Gastrocnemius medialis (tissue), 4 donors: ENCODE measurements around the gene C2orf92. TPM values are rescaled to one million over a fixed set of nuclear protein-coding genes. Genes with fewer than 3 reads are reported as not detected.

ENCODE experiments used
- ATAC-seq, 2 donors: fragments of 150-250 bp; one replicate each; pipeline ENCODE4 v1.9.1; 2016
- DNase-seq, 2 donors: peaks; one replicate each; pipeline ENCODE4 v3.0.0-alpha.2; 2019
- H3K27ac ChIP-seq, 4 donors: fragments of 200-600 bp; sonication (generic); 1 replicate in 1 of 4; 2 replicates in 3 of 4; pipeline ENCODE4 v1.5.1; 2016 to 2018; ENCODE audit warnings: mild to moderate bottlenecking in 2 of 4, moderate library complexity in 1 of 4
- H3K27me3 ChIP-seq, 3 donors: fragments of 200-600 bp; sonication (generic) in 2 of 3; 1 replicate in 1 of 3; 2 replicates in 2 of 3; pipeline versions ENCODE4 v1.5.1 to v1.6.0; 2016 to 2019; ENCODE audit warnings: mild to moderate bottlenecking in 1 of 3, moderate library complexity in 1 of 3
- H3K36me3 ChIP-seq, 2 donors: fragments of 200-600 bp; sonication (generic) in 1 of 2; one replicate each; pipeline ENCODE4 v1.5.1; 2017 to 2018
- H3K4me1 ChIP-seq, 2 donors: fragments of 200-600 bp; sonication (generic) in 1 of 2; one replicate each; pipeline ENCODE4 v1.5.1; 2016 to 2017; ENCODE audit warnings: mild to moderate bottlenecking in 2 of 2
- H3K4me3 ChIP-seq, 4 donors: fragments of 200-600 bp; sonication (generic) in 3 of 4; 1 replicate in 1 of 4; 2 replicates in 3 of 4; pipeline ENCODE4 v1.5.1; 2016 to 2019; ENCODE audit warnings: mild to moderate bottlenecking in 2 of 4
- H3K9me3 ChIP-seq, 3 donors: fragments of 200-600 bp; sonication (generic) in 2 of 3; 1 replicate in 1 of 3; 2 replicates in 2 of 3; pipeline ENCODE4 v1.5.1; 2016 to 2019
- CTCF ChIP-seq, 5 experiments: fragments of 450-650 bp in 3 of 5; fragments of 200-600 bp in 2 of 5; sonication (generic) in 2 of 5; IDR thresholded peaks in 4 of 5; conservative IDR thresholded peaks in 1 of 5; 1 replicate in 4 of 5; 2 replicates in 1 of 5; pipeline ENCODE4 v1.5.1; 2016 to 2019; ENCODE audit warnings: antibody characterized with exemption in 5 of 5, mild to moderate bottlenecking in 3 of 5, moderate library complexity in 3 of 5
- POLR2A ChIP-seq, 2 donors: fragments of 450-650 bp; IDR thresholded peaks; one replicate each; pipeline ENCODE4 v1.6.1; 2017; ENCODE audit warnings: antibody characterized with exemption in 2 of 2, mild to moderate bottlenecking in 2 of 2, moderate library complexity in 2 of 2
- in situ Hi-C, 4 donors: fragments of 200-750 bp; cut with MboI; loops; one replicate each; pipeline versions ENCODE4 v1.15.0 to v1.8.0; 2017; ENCODE audit warnings: low sequenced_read_pairs in 4 of 4
- intact Hi-C: fragments of 100-400 bp; cut with DNase I; formaldehyde crosslinking; loops from one replicate; pipeline ENCODE4 v1.15.1; 2023; ENCODE audit warnings: low total_unique reads
- total RNA-seq, 4 donors: library from RNA; depleted of rRNA; stranded (reverse); fragments of >200 nt; gene quantifications; one replicate each; pipeline versions ENCODE4 v1.1.0 to v1.2.3, GENCODE V29; 2016

The C2orf92 gene
- total RNA-seq, 4 donors from 2014 or later = 0.85 to 4.2 TPM; not detected in 2

GRCh38 chr2:97673915-97674283 lies 4.4 kb downstream of the C2orf92 start:
- ATAC-seq (no peak), DNase-seq (no peak)
- TF ChIP-seq POLR2A (IDR thresholded peaks at IDR 0.05) (no peak), CTCF (IDR thresholded peaks at IDR 0.05 in 4 of 5, conservative IDR thresholded peaks at IDR 0.05 in 1 of 5) (no peak)
- H3K4me1 ChIP-seq = no peaks in the 10 kb centered on the region
- in situ Hi-C loops (loop anchor here in 2 of 4 donors (10.0 to 25.0 kb wide), 2 partner anchors 1137 to 1609 kb away; partner anchors contain the start of gene ARID5A (in 1 of the 2)), intact Hi-C loops (no loop called here)
- no peak overlapping the region for H3K27ac ChIP-seq
- H3K4me3 ChIP-seq = no peak overlapping the region
- peaks cover 0 to 9% of the 10 kb centered on the region in 2 donors for H3K36me3 ChIP-seq
- H3K27me3 ChIP-seq = no peaks in the 10 kb centered on the region
- H3K9me3 ChIP-seq = no peaks in the 10 kb centered on the region

- no peak for DNase-seq
- intact Hi-C loops = no loop called here
Measured at GRCh38 chr2:97675430-97676113, 6.1 kb downstream of the C2orf92 start.

GRCh38 chr2:97676620-97677019 lies 7.1 kb downstream of the C2orf92 start:
- ATAC-seq (no peak), DNase-seq (no peak)
- Histone ChIP-seq H3K36me3 (peaks cover 0 to 9% of the 10 kb centered on the region in 2 donors), H3K4me3 (no peak overlapping the region), H3K9me3 (no peaks in the 10 kb centered on the region), H3K27ac (no peak overlapping the region), H3K4me1 (no peaks in the 10 kb centered on the region), H3K27me3 (no peaks in the 10 kb centered on the region)
- no peak for TF ChIP-seq POLR2A (IDR thresholded peaks at IDR 0.05)
- no peak for TF ChIP-seq CTCF (IDR thresholded peaks at IDR 0.05 in 4 of 5, conservative IDR thresholded peaks at IDR 0.05 in 1 of 5)
- in situ Hi-C loops (loop anchor here in 2 of 4 donors (10.0 to 25.0 kb wide), 2 partner anchors 1612 to 1614 kb away; no protein-coding TSS in a partner anchor), intact Hi-C loops (no loop called here)

More at GRCh38 chr2:97675430-97676113, 6.1 kb downstream of the C2orf92 start:
- ATAC-seq = no peak
- H3K4me1 ChIP-seq = no peaks in the 10 kb centered on the region
- in situ Hi-C loops = loop anchor here in 2 of 4 donors (10.0 to 25.0 kb wide), 2 partner anchors 1611 to 1613 kb away; no protein-coding TSS in a partner anchor
- H3K4me3 ChIP-seq = no peak overlapping the region
- H3K27ac ChIP-seq = no peak overlapping the region
- no peaks in the 10 kb centered on the region for H3K9me3 ChIP-seq
- TF ChIP-seq POLR2A (IDR thresholded peaks at IDR 0.05) (no peak), CTCF (IDR thresholded peaks at IDR 0.05 in 4 of 5, conservative IDR thresholded peaks at IDR 0.05 in 1 of 5) (no peak)
- peaks cover 0 to 9% of the 10 kb centered on the region in 2 donors for H3K36me3 ChIP-seq
- no peaks in the 10 kb centered on the region for H3K27me3 ChIP-seq

GRCh38 chr2:97677480-97677879 lies 8.0 kb downstream of the C2orf92 start:
- Histone ChIP-seq H3K27me3 (no peaks in the 10 kb centered on the region), H3K27ac (no peak overlapping the region), H3K36me3 (peaks cover 0 to 9% of the 10 kb centered on the region in 2 donors), H3K4me1 (no peaks in the 10 kb centered on the region), H3K4me3 (no peak overlapping the region), H3K9me3 (no peaks in the 10 kb centered on the region)
- in situ Hi-C loops (loop anchor here in 2 of 4 donors (10.0 to 25.0 kb wide), 2 partner anchors 1613 to 1615 kb away; no protein-coding TSS in a partner anchor), intact Hi-C loops (no loop called here)
- TF ChIP-seq CTCF (IDR thresholded peaks at IDR 0.05 in 4 of 5, conservative IDR thresholded peaks at IDR 0.05 in 1 of 5) (no peak), POLR2A (IDR thresholded peaks at IDR 0.05) (no peak)
- ATAC-seq (no peak), DNase-seq (no peak)
